Urothelium cell line (cell line): ENCODE measurements around the gene RPS27A.
A peak's percentile ranks its signal among the peaks of the same experiment; 100 is the strongest.
"Not testable (repeated sequence)": the region's sequence is repeated elsewhere in the genome, so short reads cannot be mapped to it uniquely, and the experiment has no call there.

ENCODE experiments used
- DNase-seq: peaks from one replicate; pipeline ENCODE4 v3.0.0; 2011; ENCODE audit warnings: low spot score, mixed read lengths
- FAIRE-seq: peaks from 2 replicates; lab custom pipeline; 2011; peaks lifted over from hg19 to GRCh38; lab: Jason Lieb, UNC

RPS27A gene

GRCh38 chr2:55236992-55237543, 4.6 kb downstream of the RPS27A start:
- no peak for FAIRE-seq

GRCh38 chr2:55239656-55240222, 7.3 kb downstream of the RPS27A start:
- FAIRE-seq (no peak), DNase-seq (no peak)

More at GRCh38 chr2:55236992-55237543, 4.6 kb downstream of the RPS27A start:
- no peak for DNase-seq

GRCh38 chr2:55241582-55241981, 9.1 kb downstream of the RPS27A start:
- not testable (repeated sequence) for DNase-seq, FAIRE-seq

GRCh38 chr2:55242617-55243016, 10.1 kb downstream of the RPS27A start:
- FAIRE-seq (peak; percentile 82), DNase-seq (no peak)

- no peak for DNase-seq
- no peak for FAIRE-seq
These were observed 12.9 kb downstream of the RPS27A start for GRCh38 chr2:55245411-55245810.

- FAIRE-seq = no peak
These were observed 14.5 kb downstream of the RPS27A start for GRCh38 chr2:55247025-55247424.

GRCh38 chr2:55252832-55253231, 20.3 kb downstream of the RPS27A start:
- FAIRE-seq (peak; percentile 40), DNase-seq (no peak)

More at GRCh38 chr2:55247025-55247424, 14.5 kb downstream of the RPS27A start:
- DNase-seq = no peak

- not testable (repeated sequence) for FAIRE-seq, DNase-seq
These were observed 27.1 kb downstream of the RPS27A start for GRCh38 chr2:55259586-55259985.

GRCh38 chr2:55268288-55268906, 35.9 kb downstream of the RPS27A start:
- FAIRE-seq = no peak
- no peak for DNase-seq

- FAIRE-seq = peak; percentile 20
These were observed 36.6 kb downstream of the RPS27A start, which contains the start of gene MTIF2 for GRCh38 chr2:55268907-55269644. Gene MTIF2 (minus strand): TSS chr2:55269231. CDS start chr2:55263858, 5,373 bp downstream.

GRCh38 chr2:55269645-55269990, 37.1 kb downstream of the RPS27A start:
- peak; percentile 14 for DNase-seq

More at GRCh38 chr2:55268907-55269644, 36.6 kb downstream of the RPS27A start, which contains the start of gene MTIF2:
- peak; percentile 96 for DNase-seq

GRCh38 chr2:55274346-55274745, 41.9 kb downstream of the RPS27A start:
- DNase-seq, FAIRE-seq: not testable (repeated sequence)

More at GRCh38 chr2:55269645-55269990, 37.1 kb downstream of the RPS27A start:
- FAIRE-seq = no peak

GRCh38 chr2:55277310-55277709, 44.8 kb downstream of the RPS27A start:
- no peak for DNase-seq
- no peak for FAIRE-seq

- not testable (repeated sequence) for DNase-seq, FAIRE-seq
These were observed 46.8 kb downstream of the RPS27A start for GRCh38 chr2:55279214-55279835.

- FAIRE-seq, DNase-seq: not testable (repeated sequence)
These were observed 47.5 kb downstream of the RPS27A start for GRCh38 chr2:55279859-55280424.

GRCh38 chr2:55280851-55281546, 48.5 kb downstream of the RPS27A start:
- not testable (repeated sequence) for DNase-seq, FAIRE-seq

GRCh38 chr2:55282110-55282917, 49.8 kb downstream of the RPS27A start:
- peak; percentile 13 for FAIRE-seq

GRCh38 chr2:55283083-55283482, 50.6 kb downstream of the RPS27A start:
- FAIRE-seq (no peak), DNase-seq (no peak)

More at GRCh38 chr2:55282110-55282917, 49.8 kb downstream of the RPS27A start:
- peak; percentile 95 for DNase-seq
